HEK293 (cell line): ENCODE results near the gene THG1L.

Experiments
- PRDM4 ChIP-seq: fragments of 450-650 bp; formaldehyde crosslinking; IDR thresholded peaks from 2 replicates; pipeline ENCODE4 v1.5.1; 2017; ENCODE audit warnings: missing biosample characterization, missing genetic modification characterization
- ZBTB8A ChIP-seq: fragments of 450-650 bp; formaldehyde crosslinking; IDR thresholded peaks from 2 replicates; pipeline ENCODE4 v1.5.1; 2016; ENCODE audit warnings: missing biosample characterization, missing genetic modification characterization
- ZNF473 ChIP-seq: fragments of 450-650 bp; formaldehyde crosslinking; IDR thresholded peaks from 2 replicates; pipeline ENCODE4 v1.5.1; 2017; ENCODE audit warnings: missing biosample characterization, missing genetic modification characterization
- ZNF585B ChIP-seq: fragments of 450-650 bp; formaldehyde crosslinking; IDR thresholded peaks from 2 replicates; pipeline ENCODE4 v1.5.1; 2016; ENCODE audit warnings: missing biosample characterization, missing genetic modification characterization
- TF ChIP-seq, protein P1 (sequence below): fragments of 450-650 bp; formaldehyde crosslinking; IDR thresholded peaks from 2 replicates; pipeline ENCODE4 v1.5.1; 2017; ENCODE audit warnings: missing biosample characterization, missing genetic modification characterization
- TF ChIP-seq, protein P2 (sequence below): fragments of 450-650 bp; formaldehyde crosslinking; IDR thresholded peaks from 2 replicates; pipeline ENCODE4 v1.5.1; 2016; ENCODE audit warnings: missing biosample characterization, missing genetic modification characterization

GRCh38 chr5:157708866-157709265 lies 22.4 kb upstream of the THG1L start:
- TF ChIP-seq ZNF585B (tag by site-specific recombination) (no peak), ZNF473 (tag by site-specific recombination) (no peak), PRDM4 (tag by site-specific recombination) (no peak), ZBTB8A (no peak)
- TF ChIP-seq, protein P1, sequence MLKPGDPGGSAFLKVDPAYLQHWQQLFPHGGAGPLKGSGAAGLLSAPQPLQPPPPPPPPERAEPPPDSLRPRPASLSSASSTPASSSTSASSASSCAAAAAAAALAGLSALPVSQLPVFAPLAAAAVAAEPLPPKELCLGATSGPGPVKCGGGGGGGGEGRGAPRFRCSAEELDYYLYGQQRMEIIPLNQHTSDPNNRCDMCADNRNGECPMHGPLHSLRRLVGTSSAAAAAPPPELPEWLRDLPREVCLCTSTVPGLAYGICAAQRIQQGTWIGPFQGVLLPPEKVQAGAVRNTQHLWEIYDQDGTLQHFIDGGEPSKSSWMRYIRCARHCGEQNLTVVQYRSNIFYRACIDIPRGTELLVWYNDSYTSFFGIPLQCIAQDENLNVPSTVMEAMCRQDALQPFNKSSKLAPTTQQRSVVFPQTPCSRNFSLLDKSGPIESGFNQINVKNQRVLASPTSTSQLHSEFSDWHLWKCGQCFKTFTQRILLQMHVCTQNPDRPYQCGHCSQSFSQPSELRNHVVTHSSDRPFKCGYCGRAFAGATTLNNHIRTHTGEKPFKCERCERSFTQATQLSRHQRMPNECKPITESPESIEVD (tag by site-specific recombination): no peak
- TF ChIP-seq, protein P2, sequence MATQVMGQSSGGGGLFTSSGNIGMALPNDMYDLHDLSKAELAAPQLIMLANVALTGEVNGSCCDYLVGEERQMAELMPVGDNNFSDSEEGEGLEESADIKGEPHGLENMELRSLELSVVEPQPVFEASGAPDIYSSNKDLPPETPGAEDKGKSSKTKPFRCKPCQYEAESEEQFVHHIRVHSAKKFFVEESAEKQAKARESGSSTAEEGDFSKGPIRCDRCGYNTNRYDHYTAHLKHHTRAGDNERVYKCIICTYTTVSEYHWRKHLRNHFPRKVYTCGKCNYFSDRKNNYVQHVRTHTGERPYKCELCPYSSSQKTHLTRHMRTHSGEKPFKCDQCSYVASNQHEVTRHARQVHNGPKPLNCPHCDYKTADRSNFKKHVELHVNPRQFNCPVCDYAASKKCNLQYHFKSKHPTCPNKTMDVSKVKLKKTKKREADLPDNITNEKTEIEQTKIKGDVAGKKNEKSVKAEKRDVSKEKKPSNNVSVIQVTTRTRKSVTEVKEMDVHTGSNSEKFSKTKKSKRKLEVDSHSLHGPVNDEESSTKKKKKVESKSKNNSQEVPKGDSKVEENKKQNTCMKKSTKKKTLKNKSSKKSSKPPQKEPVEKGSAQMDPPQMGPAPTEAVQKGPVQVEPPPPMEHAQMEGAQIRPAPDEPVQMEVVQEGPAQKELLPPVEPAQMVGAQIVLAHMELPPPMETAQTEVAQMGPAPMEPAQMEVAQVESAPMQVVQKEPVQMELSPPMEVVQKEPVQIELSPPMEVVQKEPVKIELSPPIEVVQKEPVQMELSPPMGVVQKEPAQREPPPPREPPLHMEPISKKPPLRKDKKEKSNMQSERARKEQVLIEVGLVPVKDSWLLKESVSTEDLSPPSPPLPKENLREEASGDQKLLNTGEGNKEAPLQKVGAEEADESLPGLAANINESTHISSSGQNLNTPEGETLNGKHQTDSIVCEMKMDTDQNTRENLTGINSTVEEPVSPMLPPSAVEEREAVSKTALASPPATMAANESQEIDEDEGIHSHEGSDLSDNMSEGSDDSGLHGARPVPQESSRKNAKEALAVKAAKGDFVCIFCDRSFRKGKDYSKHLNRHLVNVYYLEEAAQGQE (tag by site-specific recombination): no peak
